ENCODE data around the gene AGAP3. TPM values are rescaled to one million over a fixed set of nuclear protein-coding genes. Genes with fewer than 3 reads are reported as not detected.

Gene AGAP3
- total and polyA plus RNA-seq, 2 of the 4 experiments (the other 2 are of a cell fraction) = 35.3 to 93.9 TPM

DNA sequence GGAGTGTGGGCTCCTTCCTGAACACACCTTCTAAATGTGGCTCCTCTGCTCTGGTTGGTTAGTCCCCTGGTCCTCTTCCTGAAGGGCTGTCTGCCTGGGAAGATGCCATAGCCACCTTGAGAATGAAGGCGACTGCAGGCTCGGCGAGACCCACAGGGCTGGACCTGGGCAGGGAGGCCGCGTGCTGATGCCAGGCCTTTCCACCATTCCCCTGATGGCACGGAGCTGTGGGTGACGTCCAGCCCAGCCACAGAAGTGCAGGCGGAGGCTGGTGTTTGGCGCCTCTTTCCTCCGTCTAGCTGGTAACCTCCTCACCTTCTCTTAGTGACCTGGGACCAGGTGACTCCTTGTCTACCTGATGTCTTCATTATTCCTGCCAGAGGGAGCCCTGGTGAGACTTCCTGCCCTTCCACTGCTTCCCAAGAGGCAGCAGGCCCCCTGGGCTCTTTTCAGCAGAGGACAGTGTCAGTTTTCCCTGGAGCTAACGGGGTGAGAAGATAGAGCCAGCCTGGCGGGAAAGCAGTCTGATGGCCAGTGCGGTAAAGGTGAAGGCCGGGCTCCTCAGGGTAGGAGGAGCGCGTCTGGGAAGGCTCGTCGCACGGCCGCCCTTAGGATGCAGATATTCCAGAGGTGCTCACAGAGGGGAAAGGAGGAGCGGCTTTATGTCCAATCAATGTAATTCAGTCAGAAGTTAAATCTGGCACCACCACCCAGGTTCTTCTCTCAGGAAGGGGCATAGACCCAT, 46.4 kb downstream of the AGAP3 start:
- Histone ChIP-seq H3K27me3 (ENCODE audit: control insufficient read depth, insufficient read depth, low read length) (no peaks in the 10 kb centered on the region), H2AK9ac (replicated peaks; ENCODE audit: low read depth, low read length, poor library complexity) (no peak overlapping the region), H2BK20ac (ENCODE audit: low read depth, low read length) (no peak overlapping the region), H3K36me3 (ENCODE audit: control insufficient read depth, insufficient read depth, low read length) (peaks cover 88% of the 10 kb centered on the region), H3K4me2 (ENCODE audit: low read depth, low read length) (no peak overlapping the region), H4K91ac (ENCODE audit: insufficient read depth, low read depth, low read length) (no peak overlapping the region), H2AFZ (replicated peaks; ENCODE audit: low read length, poor library complexity) (no peak overlapping the region), H3K56ac (ENCODE audit: extremely low read depth, insufficient read depth, low read length) (no peak overlapping the region), H2BK5ac (ENCODE audit: low read depth, low read length, poor library complexity, severe bottlenecking) (no peak overlapping the region), H3K23ac (ENCODE audit: low read depth, low read length) (no peak overlapping the region), H4K8ac (ENCODE audit: low read depth in 2 of 2, low read length in 2 of 2) (no peak overlapping the region), H3K79me1 (ENCODE audit: low read depth in 1 of 2, low read length in 2 of 2) (peaks cover 0 to 15% of the 10 kb centered on the region in 2 experiments; a peak in 2 of 4 replicates), H3K27ac (ENCODE audit: insufficient read depth, low read length) (no peak overlapping the region), H3K9me3 (ENCODE audit: control insufficient read depth, insufficient read depth, low read length) (no peaks in the 10 kb centered on the region), H2AK5ac (ENCODE audit: low read depth, low read length) (no peak overlapping the region), H3K14ac (replicated peaks; ENCODE audit: low read depth, low read length) (no peak overlapping the region), H3K4ac (ENCODE audit: low read depth, low read length) (no peak overlapping the region), H3K9me1 (ENCODE audit: insufficient read depth, low read length) (no peaks in the 10 kb centered on the region; the same call in 1 of the 2 replicates), H2BK15ac (ENCODE audit: low read depth, low read length) (no peak overlapping the region), H4K20me1 (ENCODE audit: insufficient read depth, low read length) (peaks cover 8% of the 10 kb centered on the region), H4K5ac (ENCODE audit: low read depth, low read length) (no peak overlapping the region), H2BK120ac (ENCODE audit: low read depth, low read length) (no peak overlapping the region), H3K18ac (ENCODE audit: low read depth, low read length) (no peak overlapping the region), H3K9ac (ENCODE audit: low read depth, low read length) (no peak overlapping the region), H3K4me1 (ENCODE audit: control insufficient read depth, insufficient read depth, low read length) (no peaks in the 10 kb centered on the region), H3K4me3 (ENCODE audit: insufficient read depth, low read depth, low read length) (no peak overlapping the region)
- in situ Hi-C loops (cut with MboI; ENCODE audit: low sequenced_read_pairs) (no loop called here), intact Hi-C loops (cut with micrococcal nuclease) (no loop called here), dilution Hi-C loops (cut with HindIII; ENCODE audit: low sequenced_read_pairs, unreplicated experiment) (no loop called here)
- CTCF ChIA-PET = no interaction called here
- BruUV-seq (replicated peaks) = no TSS peak
- POLR2A ChIA-PET (ENCODE audit: unreplicated experiment) = no interaction called here
- ATAC-seq (ENCODE audit: low read depth) (no peak), DNase-seq (no peak)
- WGBS, 2 experiments (ENCODE audit: extremely low coverage in 2 of 2, insufficient read length in 1 of 2) = 93% methylated on average over 18 of the region's 21 CpGs; no CpG with 5 or more reads in 1 of the 2 experiments
- TF ChIP-seq ELK1 (IDR thresholded peaks at IDR 0.05; ENCODE audit: borderline replicate concordance, low read depth, low read length) (no peak), POLR2A (IDR thresholded peaks at IDR 0.05; ENCODE audit: low read depth, low read length) (no peak), MAFK (IDR thresholded peaks at IDR 0.05; ENCODE audit: low read depth, low read length) (no peak)
